Measurements from ENCODE around the gene FMNL2.

DNA sequence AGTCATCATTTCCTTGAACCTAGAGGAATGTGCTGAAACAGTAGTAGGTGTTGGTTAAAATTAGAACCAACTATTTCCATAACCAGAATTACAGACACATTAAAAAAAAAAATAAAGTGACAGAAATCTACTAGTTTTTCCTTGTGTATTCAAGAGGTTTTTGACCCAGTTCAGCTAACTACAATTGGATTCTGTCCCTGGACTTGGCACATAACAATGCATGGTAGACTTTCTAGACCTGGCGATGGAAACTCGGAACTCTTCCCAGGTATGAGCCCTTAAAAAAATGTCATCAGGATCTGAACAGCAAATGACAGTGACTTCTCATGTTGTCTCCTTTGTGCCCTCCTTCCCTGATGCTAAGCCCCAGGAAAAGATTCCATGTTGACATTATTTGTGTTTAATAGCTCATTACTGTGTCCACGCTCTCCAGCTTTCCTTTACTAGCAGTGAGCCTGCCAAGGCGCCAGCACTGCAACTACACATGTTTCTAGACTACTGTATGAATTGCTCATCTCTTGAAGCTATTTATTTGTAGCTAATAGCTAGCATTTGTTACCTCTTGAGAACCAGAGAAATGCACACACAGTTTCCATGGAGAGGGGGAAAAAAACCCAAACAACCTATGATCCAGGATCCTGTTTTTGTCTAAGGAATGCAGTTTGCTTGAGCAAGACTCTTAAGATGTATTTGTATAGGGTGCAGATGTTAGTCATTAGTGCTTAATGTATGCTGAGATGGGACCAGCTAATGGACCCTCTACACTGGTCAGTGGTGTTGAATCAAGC, 148.5 kb downstream of the FMNL2 start:
- TF ChIP-seq SUZ12 (IDR thresholded peaks at IDR 0.05) (no peak), FOXA1 (IDR thresholded peaks at IDR 0.05) (no peak), FOXM1 (IDR thresholded peaks at IDR 0.05; ENCODE audit: borderline replicate concordance) (no peak)

Data from HEK293T (cell line).